AG09319 (cell line): ENCODE measurements around the gene ISL1.

Experiments used
- DNase-seq: peaks from one replicate; pipeline ENCODE4 v3.0.0-alpha.2; 2010; ENCODE audit warnings: low read depth; ENCODE audit errors: extremely low read depth
- TF ChIP-seq, protein P1 (sequence below): IDR thresholded peaks from 2 replicates; pipeline ENCODE4 v1.5.1; 2011; ENCODE audit warnings: low read depth, mild to moderate bottlenecking, inconsistent platforms, low read length, moderate library complexity

The ISL1 gene

DNA sequence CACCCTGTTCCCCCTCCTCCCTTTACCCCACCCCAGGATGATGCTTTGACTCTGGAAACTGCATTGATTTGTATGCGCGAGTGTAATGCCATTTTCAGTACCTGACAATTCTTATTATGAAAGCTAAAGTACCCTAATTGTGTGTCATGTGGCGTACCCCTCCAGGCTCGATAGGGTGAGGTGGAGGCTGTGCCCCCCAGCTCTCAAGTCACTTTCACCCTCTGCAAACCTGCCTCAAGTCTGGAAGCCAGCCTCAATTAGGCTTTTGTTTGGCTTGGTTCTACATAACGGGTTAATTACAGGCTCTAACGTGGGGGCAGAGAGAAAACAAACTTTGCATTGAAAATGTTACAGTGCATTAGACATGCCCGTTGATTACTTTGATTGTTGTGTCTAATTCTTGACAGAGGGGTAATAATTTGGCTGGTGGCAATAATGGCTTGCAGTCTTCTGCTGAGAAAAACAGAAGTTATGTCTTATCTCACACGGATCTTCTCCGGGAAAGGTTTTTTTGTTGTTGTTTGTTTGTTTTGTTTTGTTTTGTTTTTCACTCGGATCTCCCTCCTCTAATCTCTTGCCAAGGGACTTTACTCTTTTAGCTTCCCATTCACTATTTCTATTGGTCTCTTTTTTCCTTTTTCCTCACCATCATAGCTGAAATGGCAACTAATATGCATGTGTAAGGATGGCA is 12.6 kb downstream of the ISL1 start:
- TF ChIP-seq, protein P1, sequence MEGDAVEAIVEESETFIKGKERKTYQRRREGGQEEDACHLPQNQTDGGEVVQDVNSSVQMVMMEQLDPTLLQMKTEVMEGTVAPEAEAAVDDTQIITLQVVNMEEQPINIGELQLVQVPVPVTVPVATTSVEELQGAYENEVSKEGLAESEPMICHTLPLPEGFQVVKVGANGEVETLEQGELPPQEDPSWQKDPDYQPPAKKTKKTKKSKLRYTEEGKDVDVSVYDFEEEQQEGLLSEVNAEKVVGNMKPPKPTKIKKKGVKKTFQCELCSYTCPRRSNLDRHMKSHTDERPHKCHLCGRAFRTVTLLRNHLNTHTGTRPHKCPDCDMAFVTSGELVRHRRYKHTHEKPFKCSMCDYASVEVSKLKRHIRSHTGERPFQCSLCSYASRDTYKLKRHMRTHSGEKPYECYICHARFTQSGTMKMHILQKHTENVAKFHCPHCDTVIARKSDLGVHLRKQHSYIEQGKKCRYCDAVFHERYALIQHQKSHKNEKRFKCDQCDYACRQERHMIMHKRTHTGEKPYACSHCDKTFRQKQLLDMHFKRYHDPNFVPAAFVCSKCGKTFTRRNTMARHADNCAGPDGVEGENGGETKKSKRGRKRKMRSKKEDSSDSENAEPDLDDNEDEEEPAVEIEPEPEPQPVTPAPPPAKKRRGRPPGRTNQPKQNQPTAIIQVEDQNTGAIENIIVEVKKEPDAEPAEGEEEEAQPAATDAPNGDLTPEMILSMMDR, result no peak
- DNase-seq, result no peak

DNA sequence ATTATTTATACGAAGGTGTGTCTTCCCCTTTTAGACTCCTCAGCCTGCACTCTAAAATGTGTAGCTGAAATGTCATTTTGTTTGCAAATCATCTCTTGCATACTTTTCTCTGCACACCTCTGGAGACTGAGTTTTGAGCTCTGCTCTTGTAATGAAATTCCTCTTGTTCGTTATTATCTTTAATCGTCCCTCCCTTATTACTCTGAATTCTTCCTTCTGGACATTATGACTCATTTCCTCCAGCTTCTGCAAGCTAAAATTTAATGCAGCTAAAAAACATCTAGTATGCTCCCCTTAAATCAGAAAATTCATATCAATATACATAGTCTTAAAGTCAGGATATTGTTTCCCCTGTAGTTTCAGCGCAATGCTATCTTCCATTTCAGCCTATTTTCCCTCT is 13.5 kb downstream of the ISL1 start:
- TF ChIP-seq, protein P1, result no peak
- DNase-seq, result no peak

DNA sequence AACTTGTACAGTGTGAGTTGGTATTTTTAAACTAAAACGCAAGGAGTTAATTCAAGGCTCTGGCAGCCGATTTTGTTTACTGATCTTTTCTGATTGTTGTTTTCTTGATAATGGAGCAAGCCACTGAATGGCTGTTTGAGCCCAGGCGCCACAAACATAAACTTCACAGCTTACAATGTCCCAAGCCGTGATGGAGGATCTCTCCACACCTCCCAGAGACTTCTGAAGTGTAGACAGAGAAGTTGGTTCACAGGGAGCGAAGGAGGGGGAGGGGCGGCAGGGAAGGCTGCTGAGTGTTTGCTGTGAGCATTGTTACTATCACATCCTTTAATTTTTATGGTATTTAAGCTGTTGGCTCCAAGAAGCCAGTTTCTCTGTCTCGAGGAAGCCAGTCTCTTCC is 14.7 kb downstream of the ISL1 start:
- TF ChIP-seq, protein P1, result no peak
- DNase-seq, result no peak

DNA sequence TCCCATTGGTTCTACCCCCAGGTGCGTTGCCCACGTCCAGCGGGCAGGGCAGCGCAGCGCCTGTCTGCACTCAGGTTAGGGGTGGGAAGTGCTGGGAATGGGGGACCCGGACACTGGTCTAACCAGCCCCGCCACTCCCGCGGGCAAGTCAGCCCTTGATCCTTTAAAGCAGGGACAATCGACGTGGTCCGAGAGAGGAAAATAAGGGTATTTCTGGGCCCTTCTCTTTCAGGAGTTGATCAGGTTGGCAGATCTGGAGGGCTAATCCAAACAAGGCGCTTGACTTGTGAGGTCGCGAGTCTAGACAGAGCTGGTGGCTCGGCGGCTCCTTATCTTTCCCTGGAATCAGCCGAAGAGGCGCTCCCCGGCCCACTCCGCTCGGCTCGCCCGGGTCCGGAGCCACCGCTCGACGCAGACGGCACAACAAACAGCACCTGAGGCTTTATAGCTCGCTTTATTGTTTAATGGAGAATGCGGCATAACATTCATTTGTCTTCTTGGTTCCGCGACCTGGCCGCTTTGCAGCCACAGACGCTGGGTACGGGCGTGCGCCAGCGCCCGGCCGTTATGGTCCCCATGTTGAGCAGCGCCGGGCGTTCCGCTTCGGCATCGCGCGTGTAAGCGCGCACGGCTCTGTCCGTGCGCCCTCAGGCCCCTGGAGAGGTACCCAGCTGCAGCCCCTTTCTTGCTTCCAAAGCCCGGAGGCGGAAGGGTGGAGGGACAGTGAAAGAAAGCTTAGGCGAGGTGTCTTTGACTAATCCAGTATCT is 15.8 kb downstream of the ISL1 start:
- TF ChIP-seq, protein P1, result no peak
- DNase-seq, result no peak

DNA sequence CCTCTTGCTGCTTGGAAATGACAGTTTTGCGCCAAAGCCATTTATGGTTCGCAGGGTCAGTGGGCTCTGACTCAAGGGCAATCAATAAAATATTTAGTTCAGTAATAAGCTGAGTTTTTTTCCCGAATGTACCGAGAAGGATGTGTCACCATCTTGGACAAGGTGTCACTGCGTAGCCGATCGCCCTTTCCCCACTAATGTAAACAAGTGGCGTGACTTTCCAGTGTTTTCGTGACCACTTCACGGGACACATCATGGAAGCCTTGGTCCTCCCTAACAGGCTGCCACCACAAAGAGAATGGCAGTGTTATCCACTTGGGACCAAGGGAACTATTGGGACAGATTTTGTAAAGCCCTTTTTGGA is 16.4 kb downstream of the ISL1 start:
- DNase-seq, result no peak

DNA sequence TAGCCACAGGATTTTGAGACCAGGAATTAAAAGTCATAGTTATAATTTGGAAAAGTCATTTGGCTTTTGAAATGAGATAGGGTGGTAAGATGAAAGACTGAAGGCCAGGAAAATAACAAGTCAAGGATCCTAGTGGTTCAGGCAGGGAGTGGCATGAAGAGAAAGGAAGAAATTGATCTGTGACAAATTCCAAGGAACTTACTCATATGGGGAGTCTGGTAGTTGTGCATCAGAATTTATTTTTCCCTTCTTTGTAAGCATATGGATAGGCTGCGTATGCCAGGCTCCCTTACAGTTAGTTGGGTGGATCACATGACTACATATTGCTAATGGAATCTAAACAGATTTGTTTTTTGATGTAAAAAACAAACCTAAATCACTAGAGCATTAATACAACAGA is 21.0 kb downstream of the ISL1 start:
- TF ChIP-seq, protein P1, result no peak
- no peak for DNase-seq

More for the DNA sequence above, 16.4 kb downstream of the ISL1 start:
- TF ChIP-seq, protein P1, result no peak

DNA sequence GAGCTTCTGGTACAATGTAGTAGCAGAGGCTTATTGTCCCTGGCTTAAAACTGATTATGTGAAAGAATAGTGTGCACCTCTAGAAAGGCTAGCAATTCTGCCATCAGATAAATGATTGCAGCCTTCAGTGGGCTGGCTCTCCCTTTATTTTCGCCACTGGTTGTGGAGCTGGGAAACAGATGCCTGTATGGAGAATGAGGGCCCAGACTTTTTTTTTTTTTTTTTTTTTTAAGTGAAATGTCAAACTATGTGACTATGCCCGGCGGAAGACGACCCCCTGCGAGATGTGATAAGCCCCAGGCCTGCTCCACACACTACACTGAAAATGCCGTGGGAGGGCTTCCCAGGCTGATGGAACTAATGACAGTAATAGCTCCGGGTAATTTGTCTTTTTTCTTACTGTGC is 28.7 kb downstream of the ISL1 start:
- no peak for DNase-seq
- TF ChIP-seq, protein P1, result no peak
